Colonic mucosa (tissue), 4 donors: Measurements from ENCODE around the gene RDH12. TPM values are rescaled to one million over a fixed set of nuclear protein-coding genes. Genes with fewer than 3 reads are reported as not detected.
A peak's percentile ranks its signal among the peaks of the same experiment; 100 is the strongest.
"Not testable (repeated sequence)": the region's sequence is repeated elsewhere in the genome, so short reads cannot be mapped to it uniquely, and the experiment has no call there.

Experiments
- DNase-seq: peaks from one replicate; pipeline ENCODE4 v3.0.0-alpha.2; 2020
- H3K27ac ChIP-seq: fragments of 200-600 bp; one replicate; pipeline ENCODE4 v1.8.0; 2021
- H3K27me3 ChIP-seq: fragments of 200-600 bp; one replicate; pipeline ENCODE4 v1.8.0; 2021
- H3K36me3 ChIP-seq: fragments of 200-600 bp; one replicate; pipeline ENCODE4 v1.8.0; 2021
- H3K4me1 ChIP-seq: fragments of 200-600 bp; one replicate; pipeline ENCODE4 v1.8.0; 2021; ENCODE audit warnings: mild to moderate bottlenecking
- H3K4me3 ChIP-seq: fragments of 200-600 bp; one replicate; pipeline ENCODE4 v1.8.0; 2021
- H3K9ac ChIP-seq, 2 donors: one replicate each; pipeline ENCODE4 v1.7.0; 2013; ENCODE audit warnings: control low read depth in 2 of 2, low read depth in 2 of 2, low read length in 2 of 2
- H3K9me3 ChIP-seq: fragments of 200-600 bp; one replicate; pipeline ENCODE4 v1.8.0; 2021
- CTCF ChIP-seq: fragments of 200-600 bp; IDR thresholded peaks from one replicate; pipeline ENCODE4 v1.8.0; 2022; ENCODE audit warnings: antibody characterized with exemption, mild to moderate bottlenecking
- intact Hi-C: fragments of 100-400 bp; cut with DNase I; formaldehyde crosslinking; loops from one replicate; pipeline ENCODE4 v1.14.1; 2022
- total RNA-seq, 2 donors: library from RNA; stranded (reverse); fragmentation: NEBNext Ultra II Directional in 1 of 2; extraction: Animal tissue kit (Norgen Biotek cat#: 25700) in 1 of 2; gene quantifications; one replicate each; pipeline ENCODE4 v1.2.1, GENCODE V29; 2021
- donor health status: healthy.
- donor health status: DM: no; HTN: no; CAD: no.
- donor health status: DM: no; HTN: no; CAD: no.

The RDH12 gene
- total RNA-seq, 2 donors from 2014 or later: not detected

GRCh38 chr14:67704484-67705089 is 2.9 kb downstream of the RDH12 start:
- H3K36me3 ChIP-seq: no peaks in the 10 kb centered on the region
- no peaks in the 10 kb centered on the region for H3K4me1 ChIP-seq
- DNase-seq: peak; percentile 40
- H3K4me3 ChIP-seq: no peak overlapping the region
- TF ChIP-seq CTCF: peak; percentile 52
- no peak overlapping the region for H3K27ac ChIP-seq
- intact Hi-C loops: loop anchor here (2.0 to 10.0 kb wide), 3 partner anchors 120 to 280 kb away; no protein-coding TSS in a partner anchor
- H3K9me3 ChIP-seq: no peaks in the 10 kb centered on the region
- no peak overlapping the region for H3K9ac ChIP-seq
- H3K27me3 ChIP-seq: no peaks in the 10 kb centered on the region

- H3K4me3 ChIP-seq: no peak overlapping the region
- no peak for TF ChIP-seq CTCF
- H3K4me1 ChIP-seq: no peaks in the 10 kb centered on the region
- H3K9me3 ChIP-seq: no peaks in the 10 kb centered on the region
- H3K27ac ChIP-seq: no peak overlapping the region
- H3K9ac ChIP-seq: no peak overlapping the region
- H3K36me3 ChIP-seq: no peaks in the 10 kb centered on the region
- intact Hi-C loops: loop anchor here (2.0 to 10.0 kb wide), 3 partner anchors 120 to 280 kb away; no protein-coding TSS in a partner anchor
- no peaks in the 10 kb centered on the region for H3K27me3 ChIP-seq
- no peak for DNase-seq
Observed at GRCh38 chr14:67705211-67705610, 3.5 kb downstream of the RDH12 start.

- not testable (repeated sequence) for H3K27me3 ChIP-seq, DNase-seq, H3K36me3 ChIP-seq, H3K27ac ChIP-seq, H3K4me3 ChIP-seq, H3K9ac ChIP-seq, H3K9me3 ChIP-seq, H3K4me1 ChIP-seq
- intact Hi-C loops: loop anchor here (10.0 kb wide), 2 partner anchors 185 to 285 kb away; no protein-coding TSS in a partner anchor
Observed at GRCh38 chr14:67709346-67709745, 7.7 kb downstream of the RDH12 start.

GRCh38 chr14:67709796-67710195 is 8.1 kb downstream of the RDH12 start:
- H3K36me3 ChIP-seq, H3K9me3 ChIP-seq, H3K4me1 ChIP-seq, DNase-seq, H3K9ac ChIP-seq, H3K27ac ChIP-seq, H3K27me3 ChIP-seq, H3K4me3 ChIP-seq: not testable (repeated sequence)
- intact Hi-C loops: loop anchor here (10.0 kb wide), 2 partner anchors 185 to 285 kb away; no protein-coding TSS in a partner anchor

GRCh38 chr14:67710209-67710608 is 8.5 kb downstream of the RDH12 start:
- no peak for TF ChIP-seq CTCF
- Histone ChIP-seq H3K4me1 (no peaks in the 10 kb centered on the region), H3K27me3 (no peaks in the 10 kb centered on the region), H3K27ac (no peak overlapping the region), H3K9ac (no peak overlapping the region), H3K9me3 (no peaks in the 10 kb centered on the region), H3K36me3 (no peaks in the 10 kb centered on the region), H3K4me3 (no peak overlapping the region)
- no peak for DNase-seq
- intact Hi-C loops: no loop called here

GRCh38 chr14:67717048-67717447 is 15.4 kb downstream of the RDH12 start:
- H3K36me3 ChIP-seq: no peaks in the 10 kb centered on the region
- TF ChIP-seq CTCF: no peak
- no peaks in the 10 kb centered on the region for H3K9me3 ChIP-seq
- H3K4me1 ChIP-seq: no peaks in the 10 kb centered on the region
- intact Hi-C loops: no loop called here
- no peak overlapping the region for H3K4me3 ChIP-seq
- DNase-seq: no peak
- no peak overlapping the region for H3K9ac ChIP-seq
- H3K27me3 ChIP-seq: peaks cover 4% of the 10 kb centered on the region
- H3K27ac ChIP-seq: no peak overlapping the region
